Myocyte (in vitro differentiated cells): Measurements from ENCODE around the gene PRDM15. TPM values are rescaled to one million over a fixed set of nuclear protein-coding genes. Genes with fewer than 3 reads are reported as not detected.

ENCODE experiments used
- DNase-seq: peaks from one replicate; pipeline ENCODE4 v3.0.0-alpha.2; 2012; ENCODE audit warnings: low read depth
- total RNA-seq: library from RNA; depleted of rRNA; stranded (reverse); fragments of >200 nt; gene quantifications from 2 replicates; pipeline ENCODE4 v1.2.3, GENCODE V29; 2014

The PRDM15 gene
- total RNA-seq, 1 donor from 2014 or later, result 10.2 TPM

DNA sequence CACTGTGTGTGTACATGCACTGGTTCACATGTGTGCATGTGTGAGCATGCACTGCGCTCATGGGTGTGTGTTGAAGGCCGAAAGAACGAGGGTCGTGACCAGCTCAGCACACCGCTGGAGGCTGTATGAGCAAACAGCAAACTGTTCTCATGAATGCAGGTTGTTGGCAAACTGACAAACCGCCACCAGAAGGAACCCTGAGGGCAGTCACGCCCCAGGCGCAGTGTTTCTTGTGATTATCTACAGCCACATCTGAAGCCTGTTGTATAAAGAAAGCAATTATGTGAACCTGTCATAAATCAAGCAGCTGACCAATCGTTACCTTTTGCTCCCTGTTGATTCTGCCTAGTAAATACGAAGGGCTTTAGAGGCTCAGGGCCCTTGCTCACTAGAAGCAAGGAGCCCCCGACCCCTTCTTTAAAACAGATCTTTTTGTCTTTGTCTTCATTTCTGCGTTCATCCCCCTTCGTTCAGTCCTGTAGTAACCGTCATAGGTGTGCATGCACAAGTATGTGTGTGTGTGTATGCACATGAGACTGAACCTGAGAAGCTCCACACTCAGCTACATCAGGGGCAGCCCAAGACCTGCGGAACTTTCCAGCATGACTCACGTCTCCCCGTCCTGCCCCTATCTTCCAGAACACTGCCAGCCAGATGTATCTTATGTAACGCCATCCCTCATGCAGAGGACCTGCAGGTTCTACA is 95.5 kb downstream of the PRDM15 start:
- peak; percentile 26 for DNase-seq

DNA sequence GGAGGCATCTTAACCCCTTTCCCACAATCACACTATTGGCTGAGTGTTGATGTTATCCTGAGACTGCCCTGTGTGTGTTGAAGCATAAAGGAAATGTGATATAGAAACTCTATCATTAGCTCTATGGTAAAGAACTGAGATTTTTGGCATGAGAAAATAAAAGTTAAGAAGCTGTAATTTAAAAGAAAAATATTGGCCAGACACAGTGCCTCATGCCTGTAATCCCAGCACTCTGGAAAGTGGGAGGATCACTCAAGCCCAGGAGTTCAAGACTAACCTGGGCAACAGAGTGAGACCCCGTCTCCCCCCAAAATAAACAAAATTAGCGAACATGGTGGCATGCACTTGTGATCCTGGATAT is 98.1 kb downstream of the PRDM15 start:
- DNase-seq, result no peak

DNA sequence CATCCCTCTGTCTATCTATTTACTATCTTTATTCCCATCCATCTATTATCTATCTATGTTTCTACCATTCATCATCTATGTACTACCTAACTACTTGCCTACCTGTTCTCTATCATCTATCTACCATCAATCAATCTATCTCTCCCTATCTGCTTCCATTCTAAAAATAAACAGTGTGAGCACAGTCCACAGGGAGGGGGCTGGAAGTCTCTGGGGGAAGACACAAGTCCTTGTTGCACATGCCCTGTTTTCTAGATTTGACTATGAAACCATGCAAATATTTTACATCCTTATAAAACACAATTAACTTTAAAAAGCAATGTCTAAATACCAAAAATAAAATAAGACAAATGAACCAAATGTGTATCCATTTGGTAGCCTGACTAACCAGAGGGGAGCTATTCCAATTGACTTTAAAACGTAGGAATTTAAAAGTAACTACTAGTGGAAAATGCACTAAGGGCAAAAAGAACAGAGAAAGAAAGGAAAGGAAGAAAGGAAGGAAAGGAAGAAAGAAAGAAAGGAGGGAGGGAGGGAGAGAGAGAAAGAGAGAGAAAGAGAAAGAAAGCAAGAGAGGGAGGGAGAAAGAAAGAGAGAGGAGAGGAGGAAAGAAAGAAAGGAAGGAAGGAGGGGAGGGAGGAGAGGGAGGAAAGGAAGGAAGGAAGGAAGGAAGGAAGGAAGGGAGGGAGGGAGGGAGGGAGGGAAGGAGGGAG is 98.7 kb downstream of the PRDM15 start:
- no peak for DNase-seq

GRCh38 chr21:41779659-41780058 is 99.5 kb downstream of the PRDM15 start:
- peak; percentile 8 for DNase-seq

GRCh38 chr21:41778930-41779600 is 100.1 kb downstream of the PRDM15 start:
- DNase-seq, result no peak

GRCh38 chr21:41777951-41778815 is 101.0 kb downstream of the PRDM15 start:
- peak; percentile 91 for DNase-seq

DNA sequence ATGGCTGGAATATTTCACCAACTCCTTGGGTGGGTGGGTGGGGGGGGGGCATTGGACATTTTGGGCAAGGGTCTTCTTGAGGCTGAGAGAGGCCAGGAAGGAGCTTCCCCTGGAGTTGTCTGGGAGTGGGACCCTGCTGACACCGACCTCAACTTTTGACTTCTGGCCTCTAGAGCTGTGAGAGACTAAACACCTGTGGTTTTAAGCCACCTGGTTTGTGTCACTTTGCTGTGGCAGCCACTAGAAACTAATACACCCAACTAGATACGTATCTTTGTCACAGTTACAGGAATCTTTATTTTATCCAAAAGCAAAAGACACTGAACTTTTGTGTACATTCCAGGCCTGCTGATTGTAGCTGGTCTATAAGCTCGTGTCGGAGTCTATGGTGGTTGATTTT is 102.4 kb downstream of the PRDM15 start:
- no peak for DNase-seq

GRCh38 chr21:41775149-41775472 is 104.0 kb downstream of the PRDM15 start:
- no peak for DNase-seq

DNA sequence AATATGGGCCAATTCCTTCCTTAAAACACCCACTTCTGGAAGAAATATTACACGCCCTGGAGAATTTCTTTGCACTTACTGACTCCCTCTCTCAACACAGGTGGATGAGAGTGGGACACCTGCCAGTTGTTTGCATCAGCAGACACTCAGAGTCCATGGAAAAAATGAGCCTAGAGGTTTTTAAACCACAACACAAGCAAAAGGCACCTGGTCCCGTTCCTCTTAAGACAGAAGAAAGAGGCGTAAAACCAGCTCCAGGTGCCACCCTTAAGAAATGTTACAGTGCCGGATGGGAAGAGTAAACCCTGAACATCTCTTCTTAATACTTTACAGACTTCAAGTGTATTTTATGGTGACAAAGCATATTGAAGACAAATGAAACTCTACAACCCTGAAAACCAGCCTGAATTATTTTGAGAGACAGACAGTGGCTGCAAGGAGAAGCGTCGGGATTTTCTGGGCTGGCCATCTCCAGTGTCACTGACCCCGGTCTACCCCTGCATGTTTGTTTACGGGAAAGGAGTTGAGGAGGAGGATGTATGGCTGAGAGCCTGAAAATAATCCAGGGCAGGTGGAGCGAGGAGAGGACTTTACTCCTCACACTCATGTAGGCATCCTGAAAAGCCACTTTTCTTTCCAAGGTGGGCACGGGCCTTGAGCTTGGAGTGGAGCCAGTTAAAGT is 104.5 kb downstream of the PRDM15 start:
- no peak for DNase-seq

DNA sequence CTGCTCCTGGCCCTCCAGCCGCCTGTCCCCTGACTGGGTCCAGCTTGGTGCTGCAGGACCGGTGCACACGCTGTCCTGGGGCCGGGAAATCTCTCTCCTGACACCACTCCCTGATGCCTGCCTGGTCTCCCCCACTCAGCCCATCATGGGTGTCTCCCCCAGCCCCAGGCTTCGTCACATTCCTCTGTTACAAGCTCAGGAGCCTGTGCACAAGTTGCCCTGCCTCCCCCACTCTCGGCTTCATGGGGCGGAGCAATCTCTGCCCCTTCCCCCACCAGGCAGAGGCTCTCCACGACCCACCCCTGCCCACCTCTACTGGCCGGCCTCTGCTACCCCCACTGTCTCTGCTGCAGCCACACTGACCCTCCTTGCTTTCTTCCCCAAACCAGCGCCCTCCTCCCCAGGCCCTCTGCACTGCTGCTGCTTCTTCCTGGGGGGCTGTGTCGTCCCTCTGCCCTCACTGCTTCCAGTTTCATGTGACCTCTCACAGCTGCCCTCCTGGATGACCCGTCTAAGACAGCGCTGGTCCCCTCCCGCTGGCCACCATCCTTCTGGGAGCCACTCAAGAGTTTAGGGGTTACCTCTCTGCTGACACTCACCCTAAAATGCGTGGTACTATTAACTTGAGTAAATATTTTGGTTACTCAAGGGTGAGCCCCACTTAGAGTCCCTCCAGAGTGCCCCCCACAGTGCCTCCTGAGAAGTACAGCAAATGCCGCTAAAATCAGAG is 106.6 kb downstream of the PRDM15 start:
- no peak for DNase-seq

GRCh38 chr21:41771625-41771945 is 107.6 kb downstream of the PRDM15 start:
- no peak for DNase-seq

GRCh38 chr21:41770901-41771624 is 108.1 kb downstream of the PRDM15 start:
- no peak for DNase-seq

GRCh38 chr21:41769933-41770332 is 109.2 kb downstream of the PRDM15 start:
- DNase-seq, result no peak

GRCh38 chr21:41769521-41769920 is 109.6 kb downstream of the PRDM15 start:
- no peak for DNase-seq

DNA sequence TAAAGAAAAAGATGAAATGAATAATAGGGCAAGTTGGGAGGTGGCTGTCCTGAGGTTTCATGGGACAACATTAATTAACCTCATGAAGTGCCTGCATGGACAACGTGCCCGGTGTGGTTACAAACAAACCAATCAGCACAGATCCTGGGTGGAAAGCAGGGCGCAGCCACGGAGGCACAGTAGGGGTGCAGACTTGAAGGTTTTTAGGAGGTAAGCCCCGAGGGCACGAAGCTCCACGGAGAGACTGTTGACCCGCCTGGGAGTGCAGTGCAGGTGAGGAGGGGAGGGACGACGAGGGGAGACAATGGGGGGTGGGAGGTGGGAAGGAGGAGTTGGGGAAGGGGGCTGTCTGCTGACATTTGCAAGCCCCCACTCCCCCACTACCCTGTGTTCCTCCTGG is 110.0 kb downstream of the PRDM15 start:
- no peak for DNase-seq

GRCh38 chr21:41768437-41769042 is 110.6 kb downstream of the PRDM15 start:
- DNase-seq, result peak; percentile 69

- peak; percentile 5 for DNase-seq
Observed at GRCh38 chr21:41767606-41768436, 111.3 kb downstream of the PRDM15 start.

DNA sequence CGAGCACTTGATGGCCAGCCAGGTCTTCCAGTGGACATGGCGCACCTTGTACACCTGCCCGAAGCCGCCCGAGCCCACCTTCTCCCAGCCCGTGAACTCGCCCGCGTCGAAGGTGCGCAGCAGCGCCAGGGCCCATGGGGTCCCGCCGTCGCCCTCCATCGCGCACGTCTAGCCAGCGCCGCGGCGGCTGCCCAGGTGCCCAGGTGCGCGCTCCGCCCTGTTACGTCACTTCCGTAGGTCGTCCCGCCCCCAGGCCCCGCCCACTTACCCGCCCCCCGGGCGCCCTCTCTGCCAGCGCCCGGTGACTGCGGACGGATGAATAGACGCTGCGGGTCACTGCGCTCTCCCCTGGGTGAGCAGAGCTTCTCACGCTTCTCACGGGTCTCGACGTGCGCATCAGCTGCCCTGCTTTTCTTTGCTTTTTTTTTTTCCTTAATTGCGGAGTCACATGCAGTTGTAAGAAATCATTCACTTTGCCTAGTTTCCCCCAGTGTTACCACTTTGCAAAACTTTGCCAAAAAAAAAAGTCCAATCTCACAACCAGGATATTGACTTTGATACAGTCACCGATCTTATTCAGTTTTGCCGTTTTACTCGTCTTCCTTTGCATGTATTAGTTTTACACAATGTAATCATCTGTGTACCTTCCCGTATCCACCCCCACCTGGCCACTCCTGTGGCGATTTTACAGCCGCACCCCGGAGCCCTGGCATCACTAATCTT is 112.1 kb downstream of the PRDM15 start, which contains the start of gene RIPK4:
Gene RIPK4 (minus strand): TSS at position 170 of the 723 bp plus-strand sequence. CDS start 11 bp downstream, at position 159.
- no peak for DNase-seq
